Ishikawa (cell line): ENCODE measurements around the gene GDPD5.

Experiments
- CEBPB ChIP-seq: IDR thresholded peaks from 2 replicates; pipeline ENCODE4 v1.6.1; 2012
- CREB1 ChIP-seq: IDR thresholded peaks from 2 replicates; pipeline ENCODE4 v1.6.1; 2012; ENCODE audit warnings: low read depth
- EP300 ChIP-seq: IDR thresholded peaks from 2 replicates; pipeline ENCODE4 v1.6.1; 2012; ENCODE audit warnings: borderline replicate concordance
- MAX ChIP-seq: IDR thresholded peaks from 2 replicates; pipeline ENCODE4 v1.6.1; 2012
- NFIC ChIP-seq: IDR thresholded peaks from 2 replicates; pipeline ENCODE4 v1.6.1; 2012
- RAD21 ChIP-seq: IDR thresholded peaks from 2 replicates; pipeline ENCODE4 v1.6.1; 2012; ENCODE audit warnings: low read depth
- TAF1 ChIP-seq: IDR thresholded peaks from 2 replicates; pipeline ENCODE4 v1.6.1; 2012; ENCODE audit warnings: low read depth, mild to moderate bottlenecking
- TEAD4 ChIP-seq: IDR thresholded peaks from 2 replicates; pipeline ENCODE4 v1.6.1; 2012
- YY1 ChIP-seq: IDR thresholded peaks from 2 replicates; pipeline ENCODE4 v1.6.1; 2012; ENCODE audit warnings: low read depth

- TF ChIP-seq CEBPB, result no peak
- TF ChIP-seq EP300, result no peak
- TF ChIP-seq TAF1, result no peak
- no peak for TF ChIP-seq MAX
- no peak for TF ChIP-seq NFIC
- no peak for TF ChIP-seq CREB1
- no peak for TF ChIP-seq RAD21
- TF ChIP-seq YY1, result no peak
- no peak for TF ChIP-seq TEAD4
These were observed 11.1 kb downstream of the GDPD5 start for GRCh38 chr11:75514596-75514995.
